GM19193 (cell line): ENCODE data around the gene FIGNL1.

Experiments
- POLR2A ChIP-seq: IDR thresholded peaks from 4 replicates; pipeline ENCODE4 v1.6.1; 2011; ENCODE audit not compliant: insufficient read depth, insufficient read length; ENCODE audit errors: extremely low read depth

FIGNL1 gene

GRCh38 chr7:50397320-50397970, 52.7 kb downstream of the FIGNL1 start:
- no peak for TF ChIP-seq POLR2A

GRCh38 chr7:50396856-50397255, 53.3 kb downstream of the FIGNL1 start:
- TF ChIP-seq POLR2A: no peak

GRCh38 chr7:50394315-50394714, 55.8 kb downstream of the FIGNL1 start:
- no peak for TF ChIP-seq POLR2A
